Measurements from ENCODE around the gene FGF14. TPM values are rescaled to one million over a fixed set of nuclear protein-coding genes. Genes with fewer than 3 reads are reported as not detected.

Gene FGF14
- total RNA-seq, 4 donors from 2014 or later, result 0.08 to 1.4 (median 0.22) TPM

GRCh38 chr13:102380012-102380411 lies 21.8 kb downstream of the FGF14 start:
- no peak overlapping the region for H3K4me3 ChIP-seq
- WGBS, result 80% methylated on average over 1 of the region's 1 CpG
- no peaks in the 10 kb centered on the region for H3K9me3 ChIP-seq
- H3K4me1 ChIP-seq, result no peaks in the 10 kb centered on the region
- TF ChIP-seq CTCF (IDR thresholded peaks at IDR 0.05), result no peak
- TF ChIP-seq POLR2AphosphoS5 (IDR thresholded peaks at IDR 0.05), result no peak
- no peak for TF ChIP-seq EP300 (IDR thresholded peaks at IDR 0.05)
- no peak for TF ChIP-seq POLR2A (IDR thresholded peaks at IDR 0.05)
- no peaks in the 10 kb centered on the region for H3K36me3 ChIP-seq
- H3K27ac ChIP-seq, result no peak overlapping the region
- H3K27me3 ChIP-seq, result no peaks in the 10 kb centered on the region
- no peak for DNase-seq (ENCODE audit: low spot score in 2 of 2)

- no peak for TF ChIP-seq CTCF (IDR thresholded peaks at IDR 0.05)
- TF ChIP-seq POLR2A (IDR thresholded peaks at IDR 0.05), result no peak
- TF ChIP-seq EP300 (IDR thresholded peaks at IDR 0.05), result no peak
- no peak for TF ChIP-seq POLR2AphosphoS5 (IDR thresholded peaks at IDR 0.05)
- Histone ChIP-seq H3K9me3 (no peaks in the 10 kb centered on the region), H3K27ac (no peak overlapping the region), H3K27me3 (no peaks in the 10 kb centered on the region), H3K4me3 (no peak overlapping the region), H3K36me3 (no peaks in the 10 kb centered on the region), H3K4me1 (no peaks in the 10 kb centered on the region)
- DNase-seq (ENCODE audit: low spot score in 2 of 2), result no peak
- WGBS, result 77% methylated on average over 1 of the region's 1 CpG
These were observed 25.5 kb downstream of the FGF14 start for GRCh38 chr13:102376318-102376717.

- Histone ChIP-seq H3K4me1 (no peaks in the 10 kb centered on the region), H3K4me3 (no peak overlapping the region), H3K9me3 (no peaks in the 10 kb centered on the region), H3K27me3 (no peaks in the 10 kb centered on the region), H3K36me3 (no peaks in the 10 kb centered on the region), H3K27ac (no peak overlapping the region)
- no peak for DNase-seq (ENCODE audit: low spot score in 2 of 2)
- WGBS, result 98% methylated on average over 1 of the region's 1 CpG
- TF ChIP-seq POLR2A (IDR thresholded peaks at IDR 0.05) (no peak), EP300 (IDR thresholded peaks at IDR 0.05) (no peak), CTCF (IDR thresholded peaks at IDR 0.05) (no peak), POLR2AphosphoS5 (IDR thresholded peaks at IDR 0.05) (no peak)
These were observed 27.1 kb downstream of the FGF14 start for GRCh38 chr13:102374726-102375125.

GRCh38 chr13:102374233-102374632 lies 27.6 kb downstream of the FGF14 start:
- Histone ChIP-seq H3K27ac (no peak overlapping the region), H3K4me3 (no peak overlapping the region), H3K9me3 (no peaks in the 10 kb centered on the region), H3K27me3 (no peaks in the 10 kb centered on the region), H3K4me1 (no peaks in the 10 kb centered on the region), H3K36me3 (no peaks in the 10 kb centered on the region)
- DNase-seq (ENCODE audit: low spot score in 2 of 2), result no peak
- TF ChIP-seq CTCF (IDR thresholded peaks at IDR 0.05) (no peak), POLR2AphosphoS5 (IDR thresholded peaks at IDR 0.05) (no peak), POLR2A (IDR thresholded peaks at IDR 0.05) (no peak), EP300 (IDR thresholded peaks at IDR 0.05) (no peak)

GRCh38 chr13:102373221-102373620 lies 28.6 kb downstream of the FGF14 start:
- Histone ChIP-seq H3K36me3 (no peaks in the 10 kb centered on the region), H3K27ac (no peak overlapping the region), H3K4me3 (no peak overlapping the region), H3K27me3 (no peaks in the 10 kb centered on the region), H3K9me3 (no peaks in the 10 kb centered on the region), H3K4me1 (no peaks in the 10 kb centered on the region)
- TF ChIP-seq POLR2A (IDR thresholded peaks at IDR 0.05), result no peak
- no peak for TF ChIP-seq POLR2AphosphoS5 (IDR thresholded peaks at IDR 0.05)
- TF ChIP-seq EP300 (IDR thresholded peaks at IDR 0.05), result no peak
- no peak for TF ChIP-seq CTCF (IDR thresholded peaks at IDR 0.05)
- DNase-seq (ENCODE audit: low spot score in 2 of 2), result no peak
